ENCODE measurements around the gene NUB1.

Gene NUB1

GRCh38 chr7:151315038-151315655 is 26.5 kb upstream of the NUB1 start:
- Histone ChIP-seq H3K27me3 (ENCODE audit: control insufficient read depth, insufficient read depth, low read length) (no peaks in the 10 kb centered on the region), H3K36me3 (ENCODE audit: control insufficient read depth, insufficient read depth, low read length) (no peaks in the 10 kb centered on the region), H3K4me1 (ENCODE audit: control insufficient read depth, insufficient read depth, low read length) (no peaks in the 10 kb centered on the region), H3K9me3 (ENCODE audit: control insufficient read depth, insufficient read depth, low read length) (no peaks in the 10 kb centered on the region; the same call in 1 of the 2 replicates), H3K4me3 (ENCODE audit: low read depth, low read length) (no peak overlapping the region), H3K9ac (ENCODE audit: low read depth, low read length) (no peak overlapping the region), H3K27ac (ENCODE audit: low read depth, low read length) (no peak overlapping the region)

DNA sequence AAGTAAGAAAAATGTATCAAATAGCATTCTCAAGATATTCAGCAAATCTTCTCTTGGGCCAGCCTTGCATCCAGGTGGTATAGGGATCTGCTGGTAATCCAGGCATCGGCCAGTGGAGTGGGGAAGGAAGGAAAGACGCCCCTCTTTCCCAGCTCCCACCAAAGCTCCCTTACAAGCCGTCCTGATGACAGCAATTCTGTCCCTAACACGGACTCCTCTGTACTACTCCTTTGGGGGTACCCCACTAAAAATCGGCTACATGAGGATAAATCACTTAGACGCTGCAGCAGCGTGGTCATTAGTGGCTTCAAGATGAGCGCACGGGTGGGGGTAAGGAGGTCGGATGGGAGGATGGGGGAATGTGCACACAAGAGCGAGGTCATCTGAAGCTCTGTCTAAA is 24.7 kb upstream of the NUB1 start:
- Histone ChIP-seq H3K9ac (ENCODE audit: low read depth, low read length) (no peak overlapping the region), H3K4me1 (ENCODE audit: control insufficient read depth, insufficient read depth, low read length) (no peaks in the 10 kb centered on the region), H3K27me3 (ENCODE audit: control insufficient read depth, insufficient read depth, low read length) (no peaks in the 10 kb centered on the region), H3K4me3 (ENCODE audit: low read depth, low read length) (no peak overlapping the region), H3K27ac (ENCODE audit: low read depth, low read length) (no peak overlapping the region), H3K9me3 (ENCODE audit: control insufficient read depth, insufficient read depth, low read length) (peaks cover 5% of the 10 kb centered on the region), H3K36me3 (ENCODE audit: control insufficient read depth, insufficient read depth, low read length) (no peaks in the 10 kb centered on the region)

GRCh38 chr7:151317936-151318335 is 23.7 kb upstream of the NUB1 start:
- Histone ChIP-seq H3K27ac (ENCODE audit: low read depth, low read length) (no peak overlapping the region), H3K36me3 (ENCODE audit: control insufficient read depth, insufficient read depth, low read length) (no peaks in the 10 kb centered on the region), H3K9ac (ENCODE audit: low read depth, low read length) (no peak overlapping the region), H3K4me1 (ENCODE audit: control insufficient read depth, insufficient read depth, low read length) (no peaks in the 10 kb centered on the region), H3K9me3 (ENCODE audit: control insufficient read depth, insufficient read depth, low read length) (peaks cover 5% of the 10 kb centered on the region), H3K27me3 (ENCODE audit: control insufficient read depth, insufficient read depth, low read length) (no peaks in the 10 kb centered on the region), H3K4me3 (ENCODE audit: low read depth, low read length) (no peak overlapping the region)

DNA sequence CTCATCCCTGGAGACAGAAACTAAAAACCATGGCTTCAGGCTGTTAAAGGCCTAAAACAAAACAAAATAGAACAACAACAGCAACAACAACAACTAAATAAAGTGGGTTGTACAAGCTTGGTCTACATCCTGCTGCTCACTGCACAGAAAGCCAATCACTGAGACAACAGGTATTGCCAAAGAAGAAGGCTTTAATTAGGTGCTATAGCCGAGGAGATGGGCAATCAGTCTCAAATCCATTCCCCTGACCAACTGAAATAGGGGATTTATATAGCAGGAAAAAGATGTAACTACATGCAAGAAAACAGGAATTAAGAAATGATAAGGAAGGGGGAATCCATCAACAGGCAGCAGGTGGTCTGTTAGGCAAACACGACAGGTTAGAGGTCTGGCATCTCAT is 22.4 kb upstream of the NUB1 start:
- H3K27ac ChIP-seq (ENCODE audit: low read depth, low read length) = no peak overlapping the region
- no peaks in the 10 kb centered on the region for H3K27me3 ChIP-seq (ENCODE audit: control insufficient read depth, insufficient read depth, low read length)
- H3K36me3 ChIP-seq (ENCODE audit: control insufficient read depth, insufficient read depth, low read length) = no peaks in the 10 kb centered on the region
- no peak overlapping the region for H3K4me3 ChIP-seq (ENCODE audit: low read depth, low read length)
- H3K4me1 ChIP-seq (ENCODE audit: control insufficient read depth, insufficient read depth, low read length) = no peaks in the 10 kb centered on the region
- no peak overlapping the region for H3K9ac ChIP-seq (ENCODE audit: low read depth, low read length)
- H3K9me3 ChIP-seq (ENCODE audit: control insufficient read depth, insufficient read depth, low read length) = peaks cover 5% of the 10 kb centered on the region

- Histone ChIP-seq H3K4me1 (ENCODE audit: control insufficient read depth, insufficient read depth, low read length) (no peaks in the 10 kb centered on the region), H3K27me3 (ENCODE audit: control insufficient read depth, insufficient read depth, low read length) (no peaks in the 10 kb centered on the region; the same call in 1 of the 2 replicates), H3K27ac (ENCODE audit: low read depth, low read length) (no peak overlapping the region), H3K9ac (ENCODE audit: low read depth, low read length) (no peak overlapping the region), H3K36me3 (ENCODE audit: control insufficient read depth, insufficient read depth, low read length) (no peaks in the 10 kb centered on the region), H3K4me3 (ENCODE audit: low read depth, low read length) (no peak overlapping the region), H3K9me3 (ENCODE audit: control insufficient read depth, insufficient read depth, low read length) (peaks cover 5% of the 10 kb centered on the region)
Observed at GRCh38 chr7:151320263-151320845, 21.3 kb upstream of the NUB1 start.

DNA sequence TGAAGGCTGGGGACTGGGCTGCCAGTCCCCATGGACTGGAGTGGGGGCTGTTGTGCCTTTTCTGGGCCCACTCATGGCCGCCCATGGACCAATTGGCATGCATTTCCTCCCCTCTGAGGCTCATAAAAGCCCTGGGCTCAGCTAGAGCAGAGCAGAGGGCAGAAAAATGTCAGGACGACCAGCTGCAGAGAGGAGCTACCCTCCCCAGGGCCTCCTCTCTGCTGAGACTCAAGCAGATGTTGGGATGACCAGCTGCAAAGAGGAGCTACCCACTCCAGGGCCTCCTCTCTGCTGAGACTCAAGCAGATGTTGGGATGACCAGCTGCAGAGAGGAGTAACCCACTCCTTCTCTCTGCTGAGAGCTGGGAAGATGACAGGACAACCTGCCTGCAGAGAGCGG is 20.3 kb upstream of the NUB1 start:
- H3K9me3 ChIP-seq (ENCODE audit: control insufficient read depth, insufficient read depth, low read length) = peaks cover 5% of the 10 kb centered on the region
- H3K27me3 ChIP-seq (ENCODE audit: control insufficient read depth, insufficient read depth, low read length) = no peaks in the 10 kb centered on the region; the same call in 1 of the 2 replicates
- no peaks in the 10 kb centered on the region for H3K36me3 ChIP-seq (ENCODE audit: control insufficient read depth, insufficient read depth, low read length)
- no peaks in the 10 kb centered on the region for H3K4me1 ChIP-seq (ENCODE audit: control insufficient read depth, insufficient read depth, low read length)
- no peak overlapping the region for H3K9ac ChIP-seq (ENCODE audit: low read depth, low read length)
- H3K4me3 ChIP-seq (ENCODE audit: low read depth, low read length) = no peak overlapping the region
- no peak overlapping the region for H3K27ac ChIP-seq (ENCODE audit: low read depth, low read length)

DNA sequence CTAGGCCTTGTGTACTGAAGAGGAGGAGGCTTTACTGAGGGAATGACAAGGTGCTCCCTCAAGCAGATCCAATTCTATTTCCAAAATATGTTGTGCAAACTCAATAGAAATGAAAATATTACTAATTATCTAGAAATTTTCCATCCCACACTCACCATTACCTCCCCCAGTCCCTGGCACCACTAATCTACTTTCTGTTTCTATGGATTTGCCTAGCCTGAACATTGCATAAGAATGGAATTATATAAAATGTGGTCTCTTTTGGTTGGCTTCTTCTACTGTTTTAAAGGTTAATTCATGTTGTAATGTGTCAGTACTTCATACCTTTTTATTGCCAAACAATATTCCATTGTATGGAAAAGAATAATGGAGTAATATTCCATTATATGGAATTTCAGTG is 18.7 kb upstream of the NUB1 start:
- H3K4me3 ChIP-seq (ENCODE audit: low read depth, low read length) = no peak overlapping the region
- H3K27ac ChIP-seq (ENCODE audit: low read depth, low read length) = no peak overlapping the region
- no peaks in the 10 kb centered on the region for H3K36me3 ChIP-seq (ENCODE audit: control insufficient read depth, insufficient read depth, low read length)
- H3K9ac ChIP-seq (ENCODE audit: low read depth, low read length) = no peak overlapping the region
- peaks cover 5% of the 10 kb centered on the region for H3K9me3 ChIP-seq (ENCODE audit: control insufficient read depth, insufficient read depth, low read length)
- no peaks in the 10 kb centered on the region for H3K4me1 ChIP-seq (ENCODE audit: control insufficient read depth, insufficient read depth, low read length)
- no peaks in the 10 kb centered on the region; the same call in 1 of the 2 replicates for H3K27me3 ChIP-seq (ENCODE audit: control insufficient read depth, insufficient read depth, low read length)

DNA sequence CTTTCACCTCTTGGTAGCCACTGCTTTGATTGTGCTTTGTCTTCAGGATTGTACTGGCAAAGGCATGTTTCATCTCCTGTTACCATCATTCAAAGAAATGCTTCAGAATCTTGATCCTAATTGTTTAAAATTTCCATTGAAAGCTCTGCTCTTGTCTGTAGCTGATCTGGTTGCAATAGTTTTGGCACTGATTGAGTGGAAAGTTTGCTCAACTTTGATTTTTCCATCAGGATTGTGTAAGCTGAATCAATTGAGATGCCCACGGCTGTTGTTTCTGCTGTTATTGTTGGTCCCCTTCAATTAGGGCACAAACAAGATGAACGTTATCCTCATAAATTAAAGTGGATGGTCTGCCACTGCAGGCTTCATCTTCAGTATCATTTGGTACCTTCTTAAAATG is 14.6 kb upstream of the NUB1 start:
- no peak overlapping the region for H3K9ac ChIP-seq (ENCODE audit: low read depth, low read length)
- no peaks in the 10 kb centered on the region for H3K36me3 ChIP-seq (ENCODE audit: control insufficient read depth, insufficient read depth, low read length)
- H3K27ac ChIP-seq (ENCODE audit: low read depth, low read length) = no peak overlapping the region
- no peaks in the 10 kb centered on the region for H3K9me3 ChIP-seq (ENCODE audit: control insufficient read depth, insufficient read depth, low read length)
- H3K4me3 ChIP-seq (ENCODE audit: low read depth, low read length) = no peak overlapping the region
- H3K27me3 ChIP-seq (ENCODE audit: control insufficient read depth, insufficient read depth, low read length) = no peaks in the 10 kb centered on the region; the same call in 1 of the 2 replicates
- H3K4me1 ChIP-seq (ENCODE audit: control insufficient read depth, insufficient read depth, low read length) = peaks cover 9% of the 10 kb centered on the region

GRCh38 chr7:151327659-151328058 is 14.0 kb upstream of the NUB1 start:
- H3K4me1 ChIP-seq (ENCODE audit: control insufficient read depth, insufficient read depth, low read length) = peaks cover 13% of the 10 kb centered on the region
- no peak overlapping the region for H3K27ac ChIP-seq (ENCODE audit: low read depth, low read length)
- H3K4me3 ChIP-seq (ENCODE audit: low read depth, low read length) = no peak overlapping the region
- H3K9ac ChIP-seq (ENCODE audit: low read depth, low read length) = no peak overlapping the region
- no peaks in the 10 kb centered on the region for H3K9me3 ChIP-seq (ENCODE audit: control insufficient read depth, insufficient read depth, low read length)
- no peaks in the 10 kb centered on the region; the same call in 1 of the 2 replicates for H3K27me3 ChIP-seq (ENCODE audit: control insufficient read depth, insufficient read depth, low read length)
- H3K36me3 ChIP-seq (ENCODE audit: control insufficient read depth, insufficient read depth, low read length) = no peaks in the 10 kb centered on the region

- no peak overlapping the region for H3K9ac ChIP-seq (ENCODE audit: low read depth, low read length)
- H3K27me3 ChIP-seq (ENCODE audit: control insufficient read depth, insufficient read depth, low read length) = no peaks in the 10 kb centered on the region
- H3K27ac ChIP-seq (ENCODE audit: low read depth, low read length) = no peak overlapping the region
- H3K4me3 ChIP-seq (ENCODE audit: low read depth, low read length) = no peak overlapping the region
- no peaks in the 10 kb centered on the region for H3K9me3 ChIP-seq (ENCODE audit: control insufficient read depth, insufficient read depth, low read length)
- peaks cover 13% of the 10 kb centered on the region for H3K4me1 ChIP-seq (ENCODE audit: control insufficient read depth, insufficient read depth, low read length)
- H3K36me3 ChIP-seq (ENCODE audit: control insufficient read depth, insufficient read depth, low read length) = no peaks in the 10 kb centered on the region
Observed at GRCh38 chr7:151330181-151330580, 11.4 kb upstream of the NUB1 start.

DNA sequence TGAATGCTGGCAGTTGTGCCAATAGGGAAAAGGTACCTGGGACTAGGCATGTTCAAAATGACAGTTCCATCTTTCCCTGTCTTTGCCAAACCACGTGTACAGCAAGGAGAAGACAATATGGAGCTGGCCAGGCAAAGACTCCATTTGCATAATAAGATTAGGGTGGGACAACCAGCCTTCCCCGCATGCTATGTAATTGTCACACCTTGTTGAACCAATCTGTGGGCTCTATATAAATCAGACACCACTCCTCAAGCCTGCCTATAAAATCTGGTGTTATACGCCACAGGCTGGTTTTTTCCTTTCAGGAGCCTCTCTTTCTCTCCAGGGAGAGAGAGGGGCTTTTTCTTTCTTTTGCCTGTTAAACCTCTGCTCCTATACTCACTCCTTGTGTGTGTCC is 11.0 kb upstream of the NUB1 start:
- Histone ChIP-seq H3K4me1 (ENCODE audit: control insufficient read depth, insufficient read depth, low read length) (peaks cover 13% of the 10 kb centered on the region), H3K9ac (ENCODE audit: low read depth, low read length) (no peak overlapping the region), H3K4me3 (ENCODE audit: low read depth, low read length) (no peak overlapping the region), H3K36me3 (ENCODE audit: control insufficient read depth, insufficient read depth, low read length) (no peaks in the 10 kb centered on the region), H3K27ac (ENCODE audit: low read depth, low read length) (no peak overlapping the region), H3K9me3 (ENCODE audit: control insufficient read depth, insufficient read depth, low read length) (no peaks in the 10 kb centered on the region), H3K27me3 (ENCODE audit: control insufficient read depth, insufficient read depth, low read length) (no peaks in the 10 kb centered on the region)

All from HUES48 (cell line).